Vagina (tissue), 2 donors: Measurements from ENCODE around the gene NRDE2.

Experiments
- CTCF ChIP-seq, 3 experiments: fragments of 450-650 bp in 2 of 3; fragments of 200-600 bp in 1 of 3; sonication (generic) in 1 of 3; IDR thresholded peaks; one replicate each; pipeline ENCODE4 v1.5.1; 2017 to 2019; ENCODE audit warnings: antibody characterized with exemption in 3 of 3, mild to moderate bottlenecking in 2 of 3, moderate library complexity in 2 of 3
- POLR2A ChIP-seq, 2 donors: fragments of 450-650 bp; IDR thresholded peaks; one replicate each; pipeline ENCODE4 v1.6.1; 2017; ENCODE audit warnings: antibody characterized with exemption in 2 of 2, mild to moderate bottlenecking in 2 of 2, moderate library complexity in 2 of 2

GRCh38 chr14:90263748-90264449 lies 67.8 kb downstream of the NRDE2 start:
- TF ChIP-seq CTCF (IDR thresholded peaks at IDR 0.05) (no peak), POLR2A (IDR thresholded peaks at IDR 0.05) (no peak)
